ENCODE results near the gene SEMA3B. TPM values are rescaled to one million over a fixed set of nuclear protein-coding genes. Genes with fewer than 3 reads are reported as not detected.
"Not testable (repeated sequence)": the region's sequence is repeated elsewhere in the genome, so short reads cannot be mapped to it uniquely, and the experiment has no call there.

SEMA3B gene
- total RNA-seq, 1 experiment from 2014 or later = 2.6 TPM

DNA sequence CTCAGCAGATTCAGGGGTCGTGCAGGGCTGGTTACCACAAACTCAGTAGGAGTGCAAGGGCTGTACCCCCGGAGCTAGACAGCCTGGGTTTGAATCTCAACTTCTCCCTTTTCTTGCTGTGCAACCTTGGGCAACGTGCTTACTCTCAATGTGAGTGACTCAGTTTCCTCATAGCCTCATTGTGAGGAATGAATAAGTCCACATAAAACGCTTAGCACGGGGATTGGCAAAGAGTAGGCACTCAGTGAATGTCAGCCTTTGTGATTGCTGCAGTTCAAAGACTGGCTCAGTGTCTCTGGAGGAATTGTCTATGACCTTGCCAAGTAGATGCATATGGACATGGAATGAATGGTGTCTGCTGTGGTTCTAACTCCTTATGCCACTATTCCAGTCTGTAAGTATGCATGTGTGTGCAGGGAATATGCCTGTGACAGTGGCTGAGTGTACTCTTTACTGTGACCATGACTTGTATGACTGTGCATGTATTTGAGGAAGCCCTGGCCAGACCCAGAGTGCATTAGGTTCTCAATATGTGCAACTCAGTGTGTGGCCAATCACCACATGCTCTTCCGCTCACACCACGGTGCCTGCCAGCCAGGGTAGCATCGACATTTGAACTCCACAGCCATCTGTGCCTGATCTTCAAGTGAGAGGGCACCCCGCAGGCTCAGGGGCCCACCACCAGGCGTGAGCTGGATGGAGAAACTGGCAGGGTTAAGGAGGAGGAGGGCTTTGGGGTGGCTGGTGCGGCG is 31.2 kb downstream of the SEMA3B start:
- H3K27ac ChIP-seq = peak overlapping the region; percentile 71
- no peaks in the 10 kb centered on the region for H3K27me3 ChIP-seq (replicated peaks)
- no peak for DNase-seq (ENCODE audit: low read depth in 1 of 2, low spot score in 2 of 2)
- no peaks in the 10 kb centered on the region for H3K9me3 ChIP-seq (replicated peaks)
- H3K4me3 ChIP-seq = peak overlapping the region; percentile 50
- peaks cover 16% of the 10 kb centered on the region for H3K4me1 ChIP-seq (replicated peaks)
- H3K36me3 ChIP-seq = no peaks in the 10 kb centered on the region

DNA sequence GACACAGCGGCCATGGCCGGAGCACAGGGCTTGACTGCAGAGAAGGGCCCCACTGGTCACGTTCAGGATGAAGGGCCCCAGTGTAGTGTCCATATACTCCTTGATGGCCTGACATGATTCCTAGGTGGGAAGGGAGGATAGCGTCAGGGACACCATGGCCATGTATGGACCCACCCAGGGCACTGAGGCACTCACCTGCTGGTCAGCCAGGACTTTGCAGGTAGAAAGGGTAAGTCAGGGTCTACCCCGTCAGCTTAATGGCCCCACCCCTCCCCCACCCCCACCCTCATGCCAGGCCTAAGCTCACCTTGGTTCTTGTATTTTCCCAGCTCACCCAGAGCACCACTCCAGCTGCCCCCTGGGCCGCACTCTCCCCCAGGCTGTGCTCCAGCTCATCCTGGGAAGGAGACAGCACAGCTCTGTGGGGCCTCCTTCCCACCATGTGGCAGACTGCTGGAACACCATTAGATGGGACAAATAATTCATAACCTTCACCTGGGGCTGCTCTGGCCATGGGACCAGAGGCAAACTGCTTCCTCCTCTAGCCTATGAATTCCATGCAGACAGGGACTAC is 31.8 kb downstream of the SEMA3B start:
- no peaks in the 10 kb centered on the region for H3K9me3 ChIP-seq (replicated peaks)
- no peak overlapping the region for H3K4me3 ChIP-seq
- no peak for DNase-seq (ENCODE audit: low read depth in 1 of 2, low spot score in 2 of 2)
- H3K36me3 ChIP-seq = no peaks in the 10 kb centered on the region
- no peaks in the 10 kb centered on the region for H3K27me3 ChIP-seq (replicated peaks)
- H3K4me1 ChIP-seq (replicated peaks) = peaks cover 16% of the 10 kb centered on the region
- no peak overlapping the region for H3K27ac ChIP-seq

DNA sequence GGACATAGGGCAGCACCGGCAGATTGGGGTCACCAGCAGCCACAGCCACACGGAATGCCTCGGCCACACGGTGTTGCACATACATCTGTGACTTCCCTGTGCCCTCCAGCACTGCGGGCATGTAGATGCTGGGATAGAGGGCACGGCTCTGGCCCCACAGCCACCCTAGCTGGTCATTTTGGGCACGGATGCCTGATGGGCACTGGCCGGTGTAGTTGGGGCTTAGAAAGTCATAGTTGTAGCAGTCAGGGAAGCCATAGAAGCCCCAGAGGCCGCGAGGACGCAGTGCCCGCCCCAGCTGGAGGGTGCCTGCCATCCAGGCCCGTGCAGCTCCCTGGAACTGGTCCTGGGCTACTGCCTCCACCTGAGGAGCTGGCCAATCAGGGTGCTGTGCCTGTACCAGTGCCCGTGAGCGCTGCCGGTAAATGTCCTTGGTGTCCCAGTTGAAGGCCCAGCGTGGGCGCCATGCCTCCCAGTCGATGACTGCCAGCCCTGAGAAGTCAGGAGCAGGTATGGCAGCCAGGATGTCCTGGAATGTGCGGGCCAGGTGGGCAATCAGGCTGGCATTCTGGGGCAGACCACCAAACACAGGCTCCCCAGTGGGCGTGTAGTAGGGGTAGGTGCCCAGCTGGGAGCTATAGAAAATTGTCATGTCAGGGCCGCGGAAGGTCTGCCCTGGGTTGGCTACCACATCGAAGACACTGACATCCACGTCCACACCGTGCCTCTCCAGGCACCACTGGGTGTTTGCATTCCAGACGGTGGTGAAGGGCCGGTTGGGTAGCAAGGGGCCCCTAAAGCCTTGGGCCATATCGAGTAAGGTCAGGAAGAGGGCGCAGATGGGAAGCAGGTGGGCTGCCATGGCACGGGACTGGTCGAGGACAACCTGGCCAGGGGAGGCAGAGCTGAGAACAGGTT is 33.4 kb downstream of the SEMA3B start:
- Histone ChIP-seq H3K27me3 (replicated peaks) (no peaks in the 10 kb centered on the region), H3K27ac (no peak overlapping the region), H3K9me3 (replicated peaks) (no peaks in the 10 kb centered on the region), H3K36me3 (no peaks in the 10 kb centered on the region), H3K4me3 (no peak overlapping the region), H3K4me1 (replicated peaks) (peaks cover 16% of the 10 kb centered on the region)
- no peak for DNase-seq (ENCODE audit: low read depth in 1 of 2, low spot score in 2 of 2)

DNA sequence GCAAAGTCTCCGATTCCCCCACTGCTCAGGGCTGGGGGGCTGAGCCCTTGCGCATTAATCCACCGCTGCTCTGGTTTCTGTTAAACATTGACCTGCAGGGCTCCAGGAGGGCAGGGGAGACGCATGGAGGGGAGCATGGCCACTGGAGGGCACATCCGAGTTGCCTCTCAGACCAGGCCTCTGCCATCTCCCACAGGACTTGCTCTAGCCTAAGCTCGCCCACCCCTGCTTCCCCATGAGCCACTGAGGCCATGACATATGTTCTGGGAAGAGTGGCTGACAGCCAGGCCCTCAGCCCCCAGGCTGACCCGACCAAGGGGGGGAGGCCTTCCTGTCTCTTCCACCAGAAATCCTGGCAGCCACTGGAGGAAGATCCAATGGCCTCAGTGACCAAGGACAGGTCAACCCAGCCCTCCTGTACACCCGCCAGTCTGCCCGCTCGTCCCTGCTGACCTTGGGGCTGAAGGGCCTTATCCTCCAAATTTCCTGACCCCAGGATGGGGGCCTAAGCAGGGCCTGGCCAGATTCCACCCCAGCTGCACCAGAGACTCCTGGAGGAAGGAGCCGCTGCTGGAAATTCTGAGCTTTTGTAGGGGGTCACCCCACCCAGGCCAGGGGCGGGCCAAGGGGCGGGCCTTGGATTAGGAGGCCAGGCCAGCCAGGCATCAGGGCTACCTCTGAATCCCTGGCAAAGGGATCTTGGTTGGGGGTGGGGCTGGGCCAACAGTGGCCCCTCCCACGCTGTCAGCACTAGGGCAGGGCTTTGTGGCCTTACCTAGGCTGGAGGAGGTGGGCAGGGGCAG is 34.3 kb downstream of the SEMA3B start, which contains the start of gene HYAL1:
Gene HYAL1 (minus strand): TSS at position 562 of the 803 bp plus-strand sequence. CDS start 618 bp downstream, outside the sequence.
- H3K9me3 ChIP-seq (replicated peaks) = no peaks in the 10 kb centered on the region
- peaks cover 16% of the 10 kb centered on the region for H3K4me1 ChIP-seq (replicated peaks)
- H3K36me3 ChIP-seq = no peaks in the 10 kb centered on the region
- no peak for DNase-seq (ENCODE audit: low read depth in 1 of 2, low spot score in 2 of 2)
- H3K4me3 ChIP-seq = no peak within 1 kb of the TSS
- H3K27ac ChIP-seq = no peak within 1 kb of the TSS
- no peaks in the 10 kb centered on the region for H3K27me3 ChIP-seq (replicated peaks)

DNA sequence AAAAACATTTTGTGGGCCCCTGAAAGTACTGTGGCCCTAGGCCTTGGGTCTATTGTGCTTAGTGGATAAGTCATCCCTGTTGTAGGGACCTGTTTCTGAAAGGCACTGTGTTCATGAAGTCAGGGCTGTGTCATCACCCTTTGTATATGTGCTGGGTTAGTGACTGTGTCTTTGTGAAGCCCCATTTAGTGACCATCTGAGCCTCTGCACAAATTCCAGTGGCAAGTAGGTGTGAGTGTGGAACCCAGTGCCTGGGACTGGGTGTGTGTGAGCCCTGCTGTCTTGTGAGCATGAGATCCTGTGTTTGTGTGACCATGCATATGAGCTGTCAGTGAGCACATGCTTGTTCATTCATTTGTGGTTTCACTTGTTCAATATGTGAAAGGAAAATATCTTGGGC is 35.7 kb downstream of the SEMA3B start:
- Histone ChIP-seq H3K9me3 (replicated peaks) (no peaks in the 10 kb centered on the region), H3K4me1 (replicated peaks) (peaks cover 9% of the 10 kb centered on the region), H3K27me3 (replicated peaks) (no peaks in the 10 kb centered on the region), H3K36me3 (no peaks in the 10 kb centered on the region), H3K4me3 (no peak overlapping the region), H3K27ac (no peak overlapping the region)
- no peak for DNase-seq (ENCODE audit: low read depth in 1 of 2, low spot score in 2 of 2)

DNA sequence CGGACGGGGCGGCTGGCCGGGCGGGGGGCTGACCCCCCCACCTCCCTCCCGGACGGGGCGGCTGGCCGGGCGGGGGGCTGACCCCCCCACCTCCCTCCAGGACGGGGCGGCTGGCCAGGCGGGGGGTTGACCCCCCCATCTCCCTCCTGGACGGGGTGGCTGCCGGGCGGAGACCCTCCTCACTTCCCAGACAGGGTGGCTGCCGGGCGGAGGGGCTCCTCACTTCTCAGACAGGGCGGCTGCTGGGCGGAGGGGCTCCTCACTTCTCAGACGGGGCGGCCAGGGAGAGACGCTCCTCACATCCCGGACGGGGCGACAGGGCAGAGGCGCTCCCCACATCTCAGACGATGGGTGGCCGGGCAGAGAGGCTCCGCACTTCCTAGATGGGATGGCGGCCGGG is 43.1 kb downstream of the SEMA3B start:
- DNase-seq (ENCODE audit: low read depth in 1 of 2, low spot score in 2 of 2); H3K27ac ChIP-seq; H3K9me3 ChIP-seq (replicated peaks); H3K27me3 ChIP-seq (replicated peaks); H3K4me3 ChIP-seq; H3K4me1 ChIP-seq (replicated peaks); H3K36me3 ChIP-seq: not testable (repeated sequence)

DNA sequence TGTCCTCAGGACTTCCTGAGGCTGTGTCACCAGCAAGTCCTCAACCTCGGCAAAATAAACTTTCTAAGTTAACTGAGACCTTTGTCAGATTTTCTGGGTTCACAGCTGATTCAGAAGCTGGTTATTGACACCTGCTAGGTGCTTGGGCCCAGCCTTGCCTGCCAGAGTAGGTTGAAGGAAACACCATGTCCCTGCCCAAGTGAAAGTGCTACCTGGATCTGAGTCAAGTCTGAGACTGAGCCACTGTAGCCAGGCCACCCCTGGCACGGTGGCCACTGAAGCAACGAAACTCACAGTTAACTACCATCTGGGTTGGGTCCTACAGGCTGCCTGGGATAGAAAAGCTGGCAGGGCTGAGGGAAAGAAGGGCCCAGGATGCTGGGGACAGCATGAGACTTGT is 45.4 kb downstream of the SEMA3B start:
- Histone ChIP-seq H3K4me1 (replicated peaks) (peaks cover 6% of the 10 kb centered on the region), H3K27ac (no peak overlapping the region), H3K36me3 (peaks cover 26% of the 10 kb centered on the region), H3K4me3 (no peak overlapping the region), H3K9me3 (replicated peaks) (no peaks in the 10 kb centered on the region), H3K27me3 (replicated peaks) (no peaks in the 10 kb centered on the region)
- DNase-seq (ENCODE audit: low read depth in 1 of 2, low spot score in 2 of 2) = no peak

DNA sequence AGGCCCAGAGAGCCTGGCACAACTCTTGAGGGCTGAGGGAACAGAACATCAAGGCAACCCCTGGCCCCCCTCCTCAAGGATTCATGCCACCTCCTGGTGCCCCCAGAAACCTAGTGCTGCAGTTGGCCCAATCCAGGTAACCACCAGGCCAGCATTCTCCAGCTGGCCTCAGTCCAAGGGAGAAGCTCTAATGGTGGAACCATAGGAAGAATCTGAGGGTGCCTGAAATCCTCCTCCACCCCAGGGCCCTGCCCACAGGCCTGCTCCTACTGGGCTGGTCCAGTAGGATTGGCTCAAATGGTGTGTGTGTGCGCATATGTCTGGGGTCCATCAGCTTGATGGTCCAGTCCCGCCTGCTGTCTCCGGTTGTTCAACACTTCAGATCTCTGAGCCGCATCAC is 45.9 kb downstream of the SEMA3B start:
- Histone ChIP-seq H3K4me3 (no peak overlapping the region), H3K27me3 (replicated peaks) (no peaks in the 10 kb centered on the region), H3K4me1 (replicated peaks) (peaks cover 6% of the 10 kb centered on the region), H3K36me3 (peaks cover 31% of the 10 kb centered on the region), H3K27ac (no peak overlapping the region), H3K9me3 (replicated peaks) (no peaks in the 10 kb centered on the region)
- no peak for DNase-seq (ENCODE audit: low read depth in 1 of 2, low spot score in 2 of 2)

DNA sequence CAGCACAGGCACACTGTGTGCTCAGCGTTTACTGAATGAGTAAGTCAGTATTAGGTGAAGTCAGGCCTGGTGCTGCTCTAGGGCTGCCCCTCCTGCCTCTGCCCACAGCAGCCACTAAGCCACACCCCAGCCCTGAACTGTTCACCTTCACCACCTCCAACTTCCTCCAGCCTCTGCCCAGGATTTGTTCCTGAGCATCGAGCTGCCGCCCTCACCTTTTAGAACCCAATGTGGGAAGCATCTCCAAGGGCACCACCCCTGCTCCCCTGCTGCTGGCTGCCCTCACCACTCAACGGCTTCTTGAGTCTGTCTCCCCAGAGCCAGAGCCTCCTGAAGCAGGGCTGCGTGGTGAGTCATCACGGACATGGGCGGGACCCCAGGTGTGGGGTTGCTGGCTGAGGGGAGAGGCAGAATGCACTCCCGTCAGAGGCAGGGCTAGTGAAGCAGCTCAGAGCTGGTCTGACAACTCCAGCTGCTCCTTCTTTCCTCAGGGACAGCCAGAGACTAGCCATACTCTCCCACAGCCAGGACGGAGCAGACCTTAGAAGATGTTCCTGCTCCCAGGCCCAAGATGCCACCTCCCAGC is 47.8 kb downstream of the SEMA3B start:
- no peak for DNase-seq (ENCODE audit: low read depth in 1 of 2, low spot score in 2 of 2)

DNA sequence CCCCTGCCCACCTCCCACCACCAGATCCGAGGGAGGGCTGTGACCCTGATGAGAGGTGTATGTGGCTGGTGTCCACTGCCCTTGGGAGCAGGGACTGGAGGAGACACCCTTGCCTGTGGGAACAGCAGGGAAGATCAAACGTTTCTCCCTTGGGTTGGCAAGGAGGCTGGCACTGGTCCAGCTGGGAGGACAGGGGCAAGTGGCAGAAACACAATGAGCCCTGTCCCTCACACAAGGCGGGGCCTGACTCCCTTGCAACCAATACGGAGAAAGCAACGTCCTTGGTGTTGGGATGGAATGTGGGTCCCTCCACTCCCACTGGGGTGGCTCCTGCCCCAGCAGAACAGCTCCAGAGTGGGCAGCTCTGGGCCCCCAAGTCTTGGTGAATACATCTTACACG is 48.4 kb downstream of the SEMA3B start:
- Histone ChIP-seq H3K36me3 (peaks cover 37% of the 10 kb centered on the region), H3K27me3 (replicated peaks) (no peaks in the 10 kb centered on the region), H3K4me1 (replicated peaks) (peaks cover 24% of the 10 kb centered on the region), H3K27ac (no peak overlapping the region), H3K9me3 (replicated peaks) (no peaks in the 10 kb centered on the region), H3K4me3 (no peak overlapping the region)
- DNase-seq (ENCODE audit: low read depth in 1 of 2, low spot score in 2 of 2) = no peak

More for the DNA sequence above, 47.8 kb downstream of the SEMA3B start:
- Histone ChIP-seq H3K27ac (no peak overlapping the region), H3K4me3 (no peak overlapping the region), H3K4me1 (replicated peaks) (peaks cover 20% of the 10 kb centered on the region), H3K9me3 (replicated peaks) (no peaks in the 10 kb centered on the region), H3K27me3 (replicated peaks) (no peaks in the 10 kb centered on the region), H3K36me3 (peaks cover 37% of the 10 kb centered on the region)

DNA sequence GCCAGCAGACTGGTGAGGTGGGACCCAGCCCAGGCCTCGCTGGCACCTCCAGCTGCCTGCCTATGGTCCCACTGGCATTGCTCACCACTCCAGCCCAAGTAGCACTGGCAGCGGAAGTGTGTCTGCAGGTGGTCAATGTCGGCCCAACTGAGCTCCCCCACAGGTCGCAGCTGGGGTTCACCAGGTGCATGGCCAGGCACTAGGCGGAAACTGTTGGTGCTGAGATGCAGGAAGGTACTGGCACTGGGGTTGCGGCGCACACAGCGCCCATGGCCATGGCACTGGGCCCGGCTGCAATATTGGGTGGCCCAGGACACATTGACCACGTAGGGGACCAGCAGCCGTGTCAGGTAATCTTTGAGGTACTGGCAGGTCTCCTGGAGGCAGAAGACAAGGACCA is 49.2 kb downstream of the SEMA3B start:
- Histone ChIP-seq H3K9me3 (replicated peaks) (no peaks in the 10 kb centered on the region), H3K27me3 (replicated peaks) (no peaks in the 10 kb centered on the region), H3K27ac (no peak overlapping the region), H3K36me3 (peaks cover 37% of the 10 kb centered on the region), H3K4me3 (no peak overlapping the region), H3K4me1 (replicated peaks) (peaks cover 24% of the 10 kb centered on the region)
- DNase-seq (ENCODE audit: low read depth in 1 of 2, low spot score in 2 of 2) = no peak

DNA sequence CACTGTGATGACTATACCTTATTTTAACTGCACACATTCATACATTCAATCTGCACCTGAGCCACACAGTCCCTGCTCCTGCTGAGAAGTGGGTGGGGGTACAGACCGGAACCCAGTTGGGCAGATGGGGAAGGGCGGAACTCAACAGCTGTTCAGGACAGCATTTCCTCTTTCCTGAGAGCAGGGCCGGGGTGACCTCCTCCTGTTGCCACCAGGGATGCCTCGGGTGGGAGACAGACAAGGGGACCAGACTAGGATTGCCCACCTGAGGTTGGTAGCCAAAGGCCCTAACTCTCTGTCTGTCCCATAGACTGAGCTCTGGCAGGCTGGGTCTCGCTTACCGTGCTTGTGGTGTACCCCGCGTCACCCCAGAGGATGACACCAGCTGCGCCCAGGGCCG is 49.7 kb downstream of the SEMA3B start:
- H3K27ac ChIP-seq = no peak overlapping the region
- peaks cover 24% of the 10 kb centered on the region for H3K4me1 ChIP-seq (replicated peaks)
- peaks cover 37% of the 10 kb centered on the region for H3K36me3 ChIP-seq
- no peaks in the 10 kb centered on the region for H3K27me3 ChIP-seq (replicated peaks)
- DNase-seq (ENCODE audit: low read depth in 1 of 2, low spot score in 2 of 2) = no peak
- no peak overlapping the region for H3K4me3 ChIP-seq
- H3K9me3 ChIP-seq (replicated peaks) = no peaks in the 10 kb centered on the region

Data from SJSA1 (cell line).